H1 (cell line): ENCODE measurements around the gene GJC2. TPM values are rescaled to one million over a fixed set of nuclear protein-coding genes. Genes with fewer than 3 reads are reported as not detected.
A peak's percentile ranks its signal among the peaks of the same experiment; 100 is the strongest.

Experiments used
- CTCF ChIA-PET: fragments of 300-600 bp; sonication (Branson Sonifier 250); formaldehyde crosslinking; loops from one replicate; lab custom pipeline; 2021; ENCODE audit not compliant: partially characterized antibody; lab: Charles Lee
- POLR2A ChIA-PET: fragments of 300-600 bp; sonication (Branson Sonifier 250); formaldehyde crosslinking; loops from one replicate; lab custom pipeline; 2021; ENCODE audit warnings: inconsistent platforms; ENCODE audit not compliant: partially characterized antibody; lab: Charles Lee
- DNase-seq, 2 experiments: peaks; one replicate each; pipeline versions ENCODE4 v3.0.0 to v3.0.0-alpha.2; 2010 to 2022; ENCODE audit warnings: low spot score in 2 of 2, low read depth in 1 of 2, mixed read lengths in 1 of 2
- FAIRE-seq: peaks from 2 replicates; lab custom pipeline; 2011; peaks lifted over from hg19 to GRCh38; lab: Jason Lieb, UNC
- H2AFZ ChIP-seq: 2 replicates; pipeline ENCODE4 v1.8.1; 2012; ENCODE audit warnings: low read length, inconsistent platforms
- H2AK5ac ChIP-seq: 2 replicates; pipeline ENCODE4 v1.6.1; 2013; ENCODE audit warnings: low read depth, low read length
- H2BK120ac ChIP-seq: replicated peaks from 2 replicates; pipeline ENCODE3; 2013; ENCODE audit warnings: low read depth, low read length, inconsistent platforms
- H2BK12ac ChIP-seq: 2 replicates; pipeline ENCODE4 v1.6.1; 2013; ENCODE audit warnings: low read depth, low read length
- H2BK15ac ChIP-seq: 2 replicates; pipeline ENCODE4 v1.6.1; 2013; ENCODE audit warnings: low read length
- H2BK20ac ChIP-seq: 2 replicates; pipeline ENCODE4 v1.6.1; 2013; ENCODE audit warnings: low read length
- H2BK5ac ChIP-seq: 2 replicates; pipeline ENCODE4 v1.6.1; 2013; ENCODE audit warnings: low read depth, low read length
- H3K14ac ChIP-seq: 2 replicates; pipeline ENCODE4 v1.6.1; 2013; ENCODE audit warnings: inconsistent platforms; ENCODE audit not compliant: insufficient read length
- H3K18ac ChIP-seq: 2 replicates; pipeline ENCODE4 v1.6.1; 2013; ENCODE audit warnings: low read length; ENCODE audit errors: extremely low read depth
- H3K23ac ChIP-seq: 2 replicates; pipeline ENCODE4 v1.6.1; 2013; ENCODE audit warnings: inconsistent platforms; ENCODE audit not compliant: insufficient read length
- H3K23me2 ChIP-seq: 2 replicates; pipeline ENCODE4 v1.6.1; 2013; ENCODE audit warnings: low read depth, low read length
- H3K27ac ChIP-seq: 2 replicates; pipeline ENCODE4 v1.6.1; 2011; ENCODE audit warnings: low read depth, low read length, inconsistent platforms
- H3K27me3 ChIP-seq, 4 experiments: replicated peaks in 1 of 4; 1 replicate in 1 of 4; 2 replicates in 3 of 4; pipeline versions ENCODE4 v1.6.1 to v1.8.1; 2011 to 2013; ENCODE audit warnings: low read length in 3 of 4, mild to moderate bottlenecking in 3 of 4, inconsistent platforms in 2 of 4, mixed read lengths in 2 of 4, moderate library complexity in 1 of 4; ENCODE audit not compliant: control insufficient read depth in 3 of 4, insufficient read depth in 3 of 4; ENCODE audit errors: extremely low read depth in 1 of 4
- H3K36me3 ChIP-seq, 4 experiments: 2 replicates each; pipeline versions ENCODE4 v1.6.1 to v1.8.1; 2011 to 2013; ENCODE audit warnings: mild to moderate bottlenecking in 4 of 4, low read length in 3 of 4, moderate library complexity in 2 of 4, control low read depth in 1 of 4, inconsistent platforms in 1 of 4; ENCODE audit not compliant: insufficient read depth in 4 of 4, control insufficient read depth in 2 of 4
- H3K4ac ChIP-seq: replicated peaks from 2 replicates; pipeline ENCODE3; 2013; ENCODE audit warnings: low read length, low read depth, mixed read lengths, inconsistent platforms; ENCODE audit not compliant: insufficient read length
- H3K4me1 ChIP-seq, 4 experiments: replicated peaks in 1 of 4; 1 replicate in 1 of 4; 2 replicates in 3 of 4; pipeline versions ENCODE4 v1.6.1 to v1.8.1; 2011 to 2013; ENCODE audit warnings: low read length in 3 of 4, inconsistent platforms in 2 of 4, mixed read lengths in 1 of 4; ENCODE audit not compliant: insufficient read depth in 4 of 4, control insufficient read depth in 3 of 4
- H3K4me2 ChIP-seq, 2 experiments: 2 replicates each; pipeline versions ENCODE4 v1.6.1 to v1.8.1; 2011 to 2013; ENCODE audit warnings: low read depth in 2 of 2, low read length in 2 of 2, control low read depth in 1 of 2, inconsistent platforms in 1 of 2, mild to moderate bottlenecking in 1 of 2; ENCODE audit not compliant: insufficient read depth in 1 of 2
- H3K4me3 ChIP-seq, 4 experiments: fragments of 200-600, 300-600 bp in 1 of 4; sonication (generic), shearing (Covaris generic), sonication (Bioruptor Twin) in 1 of 4; 2 replicates each; pipeline versions ENCODE4 v1.5.1 to v1.8.1; 2011 to 2016; ENCODE audit warnings: low read length in 4 of 4, low read depth in 3 of 4, control low read depth in 2 of 4, inconsistent platforms in 2 of 4, mild to moderate bottlenecking in 2 of 4, mixed read lengths in 1 of 4, moderate library complexity in 1 of 4; ENCODE audit not compliant: insufficient read depth in 2 of 4; ENCODE audit errors: extremely low read depth in 1 of 4
- H3K56ac ChIP-seq: replicated peaks from 2 replicates; pipeline ENCODE3; 2013; ENCODE audit warnings: low read depth, mild to moderate bottlenecking, mixed read lengths, low read length, inconsistent platforms; ENCODE audit not compliant: insufficient read length
- H3K79me1 ChIP-seq: 2 replicates; pipeline ENCODE4 v1.6.1; 2013; ENCODE audit warnings: low read depth, low read length, control low read depth
- H3K79me2 ChIP-seq, 2 experiments: 2 replicates each; pipeline versions ENCODE4 v1.6.1 to v1.8.1; 2012 to 2013; ENCODE audit warnings: low read length in 2 of 2, mild to moderate bottlenecking in 2 of 2, inconsistent platforms in 1 of 2; ENCODE audit not compliant: insufficient read depth in 2 of 2, control insufficient read depth in 1 of 2
- H3K9ac ChIP-seq, 4 experiments: replicated peaks in 1 of 4; 1 replicate in 1 of 4; 2 replicates in 3 of 4; pipeline versions ENCODE4 v1.6.1 to v1.8.1; 2011 to 2013; ENCODE audit warnings: low read depth in 3 of 4, low read length in 3 of 4, control low read depth in 2 of 4, mild to moderate bottlenecking in 2 of 4, moderate library complexity in 2 of 4, inconsistent platforms in 1 of 4; ENCODE audit errors: extremely low read depth in 1 of 4
- H3K9me3 ChIP-seq, 2 experiments: 2 replicates each; pipeline versions ENCODE4 v1.6.1 to v1.8.1; 2012 to 2013; ENCODE audit warnings: mild to moderate bottlenecking in 2 of 2, moderate library complexity in 2 of 2, control low read depth in 1 of 2, inconsistent platforms in 1 of 2, low read depth in 1 of 2, low read length in 1 of 2, mixed read lengths in 1 of 2; ENCODE audit not compliant: insufficient read depth in 2 of 2
- H4K20me1 ChIP-seq, 2 experiments: replicated peaks in 1 of 2; 2 replicates each; pipeline versions ENCODE3 to v1.8.1; 2011 to 2013; ENCODE audit warnings: inconsistent platforms in 2 of 2, low read length in 2 of 2, mild to moderate bottlenecking in 1 of 2; ENCODE audit not compliant: insufficient read depth in 2 of 2, control insufficient read depth in 1 of 2
- H4K5ac ChIP-seq: 2 replicates; pipeline ENCODE4 v1.6.1; 2013; ENCODE audit warnings: low read length, low read depth, mixed read lengths, inconsistent platforms; ENCODE audit not compliant: insufficient read length
- H4K8ac ChIP-seq: 2 replicates; pipeline ENCODE4 v1.8.0; 2013; ENCODE audit warnings: mild to moderate bottlenecking, moderate library complexity, low read length, inconsistent platforms; ENCODE audit not compliant: insufficient read depth; ENCODE audit errors: extremely low read depth
- H4K91ac ChIP-seq: replicated peaks from 2 replicates; pipeline ENCODE3; 2013; ENCODE audit warnings: low read length, mixed read lengths, inconsistent platforms; ENCODE audit not compliant: insufficient read length
- BCL11A ChIP-seq, 2 experiments: IDR thresholded peaks; one replicate each; pipeline ENCODE4 v1.6.1; 2011; ENCODE audit warnings: low read depth in 2 of 2, low read length in 2 of 2, mild to moderate bottlenecking in 2 of 2
- CTBP2 ChIP-seq: IDR thresholded peaks from 2 replicates; pipeline ENCODE4 v1.7.0; 2011; ENCODE audit warnings: borderline replicate concordance, mild to moderate bottlenecking, moderate library complexity, mixed read lengths, low read length; ENCODE audit not compliant: insufficient read depth, insufficient read length
- EGR1 ChIP-seq: IDR thresholded peaks from 2 replicates; pipeline ENCODE4 v1.6.1; 2011; ENCODE audit warnings: low read depth, low read length, borderline replicate concordance
- JUN ChIP-seq: IDR thresholded peaks from 2 replicates; pipeline ENCODE4 v1.6.1; 2011; ENCODE audit warnings: low read depth, mild to moderate bottlenecking, improper control_type of control experiment, low read length
- JUND ChIP-seq: IDR thresholded peaks from 2 replicates; pipeline ENCODE4 v1.6.1; 2011; ENCODE audit warnings: mild to moderate bottlenecking, improper control_type of control experiment, low read length
- MAX ChIP-seq: IDR thresholded peaks from 2 replicates; pipeline ENCODE4 v1.6.1; 2012; ENCODE audit warnings: inconsistent platforms
- RBBP5 ChIP-seq: IDR thresholded peaks from 2 replicates; pipeline ENCODE4 v1.7.1; 2012; ENCODE audit warnings: low read depth, mild to moderate bottlenecking, inconsistent platforms, low read length, moderate library complexity, borderline replicate concordance
- SAP30 ChIP-seq: fragments of 300-600 bp; sonication (generic); IDR thresholded peaks from 2 replicates; pipeline ENCODE4 v1.7.1; 2012; ENCODE audit warnings: low read length, moderate library complexity, mild to moderate bottlenecking, inconsistent platforms; ENCODE audit not compliant: insufficient read depth, insufficient replicate concordance
- SUZ12 ChIP-seq: fragments of 200-600 bp; sonication (generic); IDR thresholded peaks from 2 replicates; pipeline ENCODE4 v1.6.1; 2012; ENCODE audit warnings: mild to moderate bottlenecking, inconsistent platforms, low read length, moderate library complexity, mixed read lengths
- TCF12 ChIP-seq: IDR thresholded peaks from 2 replicates; pipeline ENCODE4 v1.6.1; 2011; ENCODE audit warnings: low read depth, mild to moderate bottlenecking, low read length
- WGBS, 2 experiments: shearing (Covaris generic) in 1 of 2; methylation state at CpG; one replicate each; pipeline versions ENCODE4 v1.1.6 to v1.1.7; 2013 to 2015; ENCODE audit warnings: low lambda C conversion rate in 2 of 2, mixed read lengths in 2 of 2, inconsistent platforms in 1 of 2, low coverage in 1 of 2, missing lambda C conversion rate in 1 of 2; ENCODE audit not compliant: insufficient replicate concordance in 2 of 2, insufficient coverage in 1 of 2, insufficient read length in 1 of 2; ENCODE audit errors: extremely low coverage in 1 of 2, missing lambda C conversion rate in 1 of 2; 5-methylcytosine and 5-hydroxymethylcytosine counted together
- polyA plus RNA-seq, 7 experiments: library from polyadenylated mRNA; depleted of rRNA in 3 of 7; stranded (reverse) in 5 of 7; unstranded in 2 of 7; fragments of >200 nt in 5 of 7; fragments of 200-250 nt in 2 of 7; gene quantifications; 1 replicate in 5 of 7; 2 replicates in 1 of 7; 4 replicates in 1 of 7; pipeline versions ENCODE4 v1.2.1 to v1.2.3, GENCODE V29; 2011 to 2013; ENCODE audit warnings: missing spikeins in 2 of 7, mixed read lengths in 2 of 7
- total RNA-seq: library from RNA; stranded (reverse); fragmentation: NEBNext Ultra II Directional; extraction: Animal tissue kit (Norgen Biotek cat#: 25700); gene quantifications from 2 replicates; pipeline ENCODE4 v1.2.1, GENCODE V29; 2021

Gene GJC2
- total and polyA plus RNA-seq, 2 of the 8 experiments (the other 6 are each of a cell fraction or from before 2014, with no cell fraction given) = 0.17 to 0.54 TPM

- Histone ChIP-seq H3K4me1 (peaks cover 0 to 6% (median 4%) of the 10 kb centered on the region in 4 experiments; a peak in 4 of 7 replicates), H3K56ac (no peak overlapping the region), H3K9ac (no peak overlapping the region), H3K9me3 (no peaks in the 10 kb centered on the region), H3K14ac (no peak overlapping the region), H2BK20ac (no peak overlapping the region), H3K4me3 (no peak overlapping the region), H4K5ac (no peak overlapping the region), H3K18ac (no peak overlapping the region), H3K27me3 (no peaks in the 10 kb centered on the region), H2BK12ac (no peak overlapping the region), H3K23ac (no peak overlapping the region), H3K23me2 (peaks cover 2% of the 10 kb centered on the region; the same call in 1 of the 2 replicates), H2AK5ac (no peak overlapping the region), H3K79me1 (peaks cover 10% of the 10 kb centered on the region), H2BK5ac (no peak overlapping the region), H3K4ac (no peak overlapping the region), H2BK120ac (no peak overlapping the region), H2AFZ (no peak overlapping the region), H3K79me2 (0 out of 4 replicates have a peak, but pooled peaks cover 0 to 6% of the 10 kb centered on the region in 2 experiments), H4K8ac (peak overlapping the region; percentile 71; the same call in 1 of the 2 replicates), H4K91ac (no peak overlapping the region), H3K36me3 (no peaks in the 10 kb centered on the region; a peak in 1 of 8 replicates), H3K27ac (no peak overlapping the region), H3K4me2 (no peak overlapping the region), H2BK15ac (no peak overlapping the region), H4K20me1 (peaks cover 8 to 20% of the 10 kb centered on the region in 2 experiments)
- FAIRE-seq = no peak
- TF ChIP-seq JUN (no peak), MAX (no peak), SAP30 (no peak), RBBP5 (no peak), SUZ12 (no peak), EGR1 (no peak), TCF12 (no peak), CTBP2 (no peak), JUND (no peak), BCL11A (IDR thresholded peaks at IDR 0.05; ENCODE audit: low read depth in 2 of 2, low read length in 2 of 2) (no peak)
- CTCF ChIA-PET = interaction anchor here (0.7 to 3.8 kb wide), 3 partner anchors 10 to 25 kb away, joined by 3 to 23 read pairs (median 3); partner anchors contain the start of gene IBA57
- WGBS, 2 experiments = 87% methylated on average over 4 of the region's 4 CpGs; no CpG with 5 or more reads in 1 of the 2 experiments
- no peak for DNase-seq
- POLR2A ChIA-PET = interaction anchor here (0.9 to 3.2 kb wide), 2 partner anchors 10 to 39 kb away, joined by 3 to 14 read pairs; partner anchors contain the start of gene IBA57
Measured at GRCh38 chr1:228176024-228176395, 26.3 kb downstream of the GJC2 start.
